HG02852 (cell line): ENCODE data around the gene EPC2.

Experiments used
- ATAC-seq: cut with Tn5 transposase; IDR thresholded peaks from one replicate; pipeline ENCODE4 v1.9.1; 2021; ENCODE audit warnings: mild to moderate bottlenecking, moderate library complexity; ENCODE audit not compliant: unreplicated experiment

The EPC2 gene, protein sequence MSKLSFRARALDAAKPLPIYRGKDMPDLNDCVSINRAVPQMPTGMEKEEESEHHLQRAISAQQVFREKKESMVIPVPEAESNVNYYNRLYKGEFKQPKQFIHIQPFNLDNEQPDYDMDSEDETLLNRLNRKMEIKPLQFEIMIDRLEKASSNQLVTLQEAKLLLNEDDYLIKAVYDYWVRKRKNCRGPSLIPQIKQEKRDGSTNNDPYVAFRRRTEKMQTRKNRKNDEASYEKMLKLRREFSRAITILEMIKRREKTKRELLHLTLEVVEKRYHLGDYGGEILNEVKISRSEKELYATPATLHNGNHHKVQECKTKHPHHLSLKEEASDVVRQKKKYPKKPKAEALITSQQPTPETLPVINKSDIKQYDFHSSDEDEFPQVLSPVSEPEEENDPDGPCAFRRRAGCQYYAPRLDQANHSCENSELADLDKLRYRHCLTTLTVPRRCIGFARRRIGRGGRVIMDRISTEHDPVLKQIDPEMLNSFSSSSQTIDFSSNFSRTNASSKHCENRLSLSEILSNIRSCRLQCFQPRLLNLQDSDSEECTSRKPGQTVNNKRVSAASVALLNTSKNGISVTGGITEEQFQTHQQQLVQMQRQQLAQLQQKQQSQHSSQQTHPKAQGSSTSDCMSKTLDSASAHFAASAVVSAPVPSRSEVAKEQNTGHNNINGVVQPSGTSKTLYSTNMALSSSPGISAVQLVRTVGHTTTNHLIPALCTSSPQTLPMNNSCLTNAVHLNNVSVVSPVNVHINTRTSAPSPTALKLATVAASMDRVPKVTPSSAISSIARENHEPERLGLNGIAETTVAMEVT

DNA sequence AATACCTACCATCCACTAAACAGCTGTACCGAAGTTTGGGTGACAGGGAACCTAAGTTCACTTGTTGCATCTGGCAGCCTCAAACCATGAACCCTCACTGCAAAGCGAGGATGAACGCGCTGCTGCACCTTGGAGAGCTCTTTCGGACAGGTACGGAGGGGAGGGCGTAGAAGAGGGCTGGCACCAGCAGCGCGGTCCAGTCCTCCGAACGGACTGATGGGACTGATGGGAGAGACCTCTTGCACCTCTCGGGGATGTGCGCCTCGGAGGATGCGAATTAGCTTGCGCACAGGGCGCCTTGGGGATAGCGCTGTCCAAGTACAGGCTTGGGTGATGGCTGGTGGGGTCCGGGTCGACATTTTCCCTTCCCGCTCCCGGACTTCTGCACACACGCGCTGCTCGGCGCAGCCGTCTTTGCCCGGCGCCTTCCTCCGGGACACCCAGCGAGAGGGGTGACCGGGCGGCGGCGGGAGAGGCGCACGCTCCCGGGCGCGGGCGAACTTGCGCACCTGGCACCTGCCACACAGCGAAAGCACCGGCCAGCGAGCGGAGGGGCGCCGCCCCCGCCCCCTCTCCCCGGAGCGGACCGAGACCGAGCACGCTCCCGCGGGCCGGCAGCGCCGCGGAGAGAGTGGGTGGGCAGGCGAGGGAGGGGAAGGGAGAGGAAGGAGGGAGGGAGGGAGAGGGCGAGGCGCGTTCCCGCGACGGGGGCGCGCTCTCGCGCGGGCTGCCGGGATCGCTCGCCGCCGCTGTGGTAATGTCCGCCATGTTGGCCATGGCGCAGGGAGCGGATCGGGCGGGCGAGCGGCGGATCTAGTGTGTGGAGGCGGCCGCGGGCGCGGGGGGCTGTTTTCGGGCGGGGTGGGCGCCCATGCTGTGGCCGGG is at the start of gene EPC2:
TSS of gene EPC2 (plus strand) at position 754 of the 885 bp plus-strand sequence. CDS start 267 bp downstream, outside the sequence.
- ATAC-seq = peak; percentile 54

DNA sequence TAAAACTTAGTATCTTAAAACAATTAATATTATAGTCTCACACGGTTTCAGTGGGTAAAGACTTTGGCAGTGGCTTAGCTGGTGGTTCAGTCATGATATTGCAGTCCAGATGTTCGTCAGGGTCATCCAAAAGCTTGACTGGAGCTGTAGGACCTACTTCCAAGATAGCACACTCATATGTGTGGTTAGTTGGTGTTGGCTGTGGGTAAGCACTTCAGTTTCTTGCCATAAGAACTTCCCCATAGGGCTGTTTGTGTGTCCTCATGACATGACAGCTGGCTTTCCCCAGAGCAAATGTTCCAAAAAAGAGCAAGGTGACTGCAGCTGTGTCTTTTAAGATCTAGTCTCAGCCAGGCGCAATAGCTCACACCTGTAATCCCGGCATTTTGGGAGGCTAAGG is 48.5 kb upstream of the EPC2 start:
- no peak for ATAC-seq

DNA sequence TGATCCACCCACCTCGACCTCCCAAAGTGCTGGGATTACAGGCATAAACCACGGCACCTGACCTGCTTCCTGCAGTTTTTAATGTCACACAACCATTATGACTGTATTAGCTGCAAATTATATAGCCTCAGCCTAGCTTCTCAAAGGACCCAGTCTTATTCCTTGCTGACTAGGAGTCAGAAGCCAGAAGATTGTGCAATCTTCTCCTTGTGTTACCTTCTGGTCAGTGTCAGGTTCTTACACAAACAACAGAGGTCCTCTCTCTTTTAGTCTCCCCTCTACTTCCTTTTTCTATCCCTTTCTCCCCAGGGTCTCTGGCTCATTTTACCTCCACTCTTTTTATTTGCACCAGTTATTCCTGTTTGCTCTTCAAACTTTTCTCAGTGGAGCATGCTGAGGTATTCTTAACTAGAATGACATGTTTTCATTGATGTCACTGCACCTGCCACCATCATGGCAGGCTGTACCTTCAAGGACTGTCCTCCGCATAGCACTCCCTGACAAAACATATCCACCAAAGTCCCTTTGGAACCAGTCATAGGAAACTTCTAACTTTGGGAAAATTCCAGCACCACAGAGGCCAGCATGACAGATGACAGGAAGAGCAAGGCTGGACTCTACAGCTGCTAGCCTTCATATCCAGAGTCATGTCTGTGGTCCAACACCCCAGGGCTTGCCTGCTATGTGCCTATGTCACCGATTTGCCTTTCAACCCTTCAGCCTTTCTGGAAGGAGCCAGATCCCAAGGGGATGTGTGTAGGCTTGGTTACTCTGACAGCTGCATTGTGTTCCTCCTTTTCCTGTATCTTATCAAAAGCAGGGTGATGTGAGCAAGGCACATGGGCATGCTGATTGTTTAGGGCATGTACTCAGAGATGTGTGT is 45.2 kb upstream of the EPC2 start:
- no peak for ATAC-seq

- ATAC-seq = peak; percentile 25
Observed at GRCh38 chr2:148602885-148603561, 41.5 kb upstream of the EPC2 start.

- peak; percentile 99 for ATAC-seq
Observed at GRCh38 chr2:148603562-148603920, 41.0 kb upstream of the EPC2 start.

DNA sequence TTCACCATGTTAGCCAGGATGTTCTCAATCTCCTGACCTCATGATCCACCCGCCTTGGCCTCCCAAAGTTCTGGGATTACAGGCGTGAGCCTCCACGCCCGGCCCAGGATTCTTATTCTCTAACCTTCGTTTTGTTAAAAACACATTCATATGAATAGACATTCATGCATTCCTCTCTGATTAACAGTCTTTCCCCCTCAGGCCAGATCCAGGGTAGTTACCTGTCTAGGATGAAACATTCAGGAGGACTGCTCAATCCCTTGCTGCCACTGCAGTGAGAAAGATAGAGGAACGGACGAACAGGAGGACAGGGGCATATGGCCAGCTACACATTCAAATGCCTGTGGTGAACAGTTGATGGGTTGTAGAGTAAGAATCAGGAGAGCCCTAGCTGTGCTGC is 39.6 kb upstream of the EPC2 start:
- no peak for ATAC-seq

GRCh38 chr2:148607566-148607965 is 37.0 kb upstream of the EPC2 start:
- ATAC-seq = no peak

DNA sequence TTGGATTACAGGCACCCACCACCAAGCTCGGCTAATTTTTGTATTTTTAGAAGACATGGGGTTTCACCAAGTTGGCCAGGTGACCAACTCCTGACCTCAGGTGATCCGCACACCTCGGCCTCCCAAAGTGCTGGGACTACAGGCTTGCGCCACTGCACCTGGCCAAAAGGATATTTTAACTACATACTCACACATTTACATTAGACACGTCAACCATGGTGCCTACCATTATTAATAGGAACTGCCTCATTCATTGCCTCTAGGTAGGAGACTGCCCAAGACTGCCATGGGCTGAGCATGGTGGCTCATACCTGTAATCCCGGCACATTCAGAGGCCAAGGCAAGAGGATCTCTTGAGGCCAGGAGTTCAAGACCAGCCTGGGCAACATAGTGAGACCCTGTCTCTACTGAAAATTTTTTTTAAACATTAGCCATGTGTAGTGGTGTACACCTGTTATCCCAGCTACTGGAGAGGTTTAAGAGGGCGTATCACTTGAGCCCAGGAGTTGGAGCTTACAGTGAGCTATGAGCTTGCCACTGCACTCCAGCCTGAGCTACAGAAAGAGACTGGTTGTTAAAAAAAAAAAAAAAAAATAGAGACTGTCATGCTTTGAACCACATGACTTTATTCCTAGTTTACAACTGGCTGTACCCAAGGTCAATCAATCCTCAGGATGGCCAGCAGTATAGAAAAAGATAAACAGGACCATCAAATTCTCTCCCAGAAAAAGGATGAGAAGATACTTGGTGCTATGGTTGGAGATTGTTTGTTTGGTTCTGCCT is 31.1 kb upstream of the EPC2 start:
- no peak for ATAC-seq

GRCh38 chr2:148614014-148614321 is 30.6 kb upstream of the EPC2 start:
- ATAC-seq = peak; percentile 16

- ATAC-seq = peak; percentile 99
Observed at GRCh38 chr2:148614322-148615049, 30.1 kb upstream of the EPC2 start.

GRCh38 chr2:148615381-148615841 is 29.1 kb upstream of the EPC2 start:
- ATAC-seq = no peak

DNA sequence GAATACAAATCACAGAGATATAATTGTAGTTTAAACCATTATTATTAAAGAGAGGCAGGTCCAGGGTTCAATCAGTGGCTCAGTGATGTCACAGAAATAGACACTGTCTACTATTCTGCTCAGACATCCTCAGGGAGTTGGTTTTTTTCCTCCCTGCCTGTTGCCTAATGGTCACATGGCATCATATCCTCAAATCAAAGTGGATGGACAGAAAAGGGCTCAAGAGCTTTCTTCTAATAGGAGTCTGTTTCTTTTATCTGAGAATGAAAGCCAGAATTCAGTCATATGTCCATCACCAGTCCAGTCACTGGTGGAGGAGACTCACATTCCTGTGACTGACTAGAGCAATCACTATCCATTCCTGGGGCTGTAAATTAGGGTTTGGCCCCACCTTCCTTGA is 27.9 kb upstream of the EPC2 start:
- ATAC-seq = no peak

- ATAC-seq = no peak
Observed at GRCh38 chr2:148617219-148617618, 27.3 kb upstream of the EPC2 start.

DNA sequence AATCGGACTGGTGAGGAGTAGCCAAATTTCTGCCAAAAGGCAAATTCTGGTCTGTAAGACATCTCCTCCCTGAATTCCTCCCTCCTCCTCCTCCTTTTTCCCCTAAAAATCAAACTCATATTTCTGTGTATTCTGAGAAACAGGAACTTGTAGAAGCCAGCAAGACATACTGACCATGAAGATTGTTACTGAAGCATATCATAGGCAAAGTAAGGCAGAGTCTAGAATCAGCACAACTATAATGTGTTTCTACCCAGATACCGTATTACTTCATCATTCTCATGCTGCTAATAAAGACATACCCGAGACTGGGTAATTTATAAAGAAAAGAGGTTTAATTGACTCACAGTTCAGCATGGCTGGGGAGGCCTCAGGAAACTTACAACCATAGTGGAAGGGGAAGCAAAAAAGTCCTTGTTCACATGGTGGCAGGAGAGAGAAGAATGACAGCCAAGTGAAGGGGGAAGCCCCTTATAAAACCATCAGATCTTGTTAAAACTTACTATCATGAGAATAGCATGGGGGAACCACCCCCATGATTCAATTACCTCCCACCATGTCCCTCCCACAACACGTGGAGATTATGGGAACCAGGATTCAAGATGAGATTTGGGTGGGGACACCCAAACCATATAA is 24.9 kb upstream of the EPC2 start:
- no peak for ATAC-seq

DNA sequence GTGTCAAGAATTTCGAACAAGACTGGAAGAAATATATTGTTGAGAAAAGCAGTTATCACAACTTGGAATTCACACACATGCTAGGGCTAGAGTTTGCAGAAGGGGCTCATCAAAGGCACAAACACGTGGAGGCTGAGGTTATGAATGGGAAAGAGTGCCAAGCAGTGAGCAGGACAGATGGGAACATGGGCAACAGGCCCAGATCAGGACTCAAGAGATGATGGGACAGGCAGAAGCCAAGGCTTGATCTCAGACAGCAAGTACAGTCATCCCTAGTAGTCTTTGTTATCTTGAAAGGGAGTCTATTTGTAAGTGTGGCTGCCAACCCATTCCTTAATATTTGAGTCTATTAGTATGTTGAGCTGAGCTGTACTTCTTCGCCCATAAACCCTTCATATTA is 22.2 kb upstream of the EPC2 start:
- no peak for ATAC-seq

DNA sequence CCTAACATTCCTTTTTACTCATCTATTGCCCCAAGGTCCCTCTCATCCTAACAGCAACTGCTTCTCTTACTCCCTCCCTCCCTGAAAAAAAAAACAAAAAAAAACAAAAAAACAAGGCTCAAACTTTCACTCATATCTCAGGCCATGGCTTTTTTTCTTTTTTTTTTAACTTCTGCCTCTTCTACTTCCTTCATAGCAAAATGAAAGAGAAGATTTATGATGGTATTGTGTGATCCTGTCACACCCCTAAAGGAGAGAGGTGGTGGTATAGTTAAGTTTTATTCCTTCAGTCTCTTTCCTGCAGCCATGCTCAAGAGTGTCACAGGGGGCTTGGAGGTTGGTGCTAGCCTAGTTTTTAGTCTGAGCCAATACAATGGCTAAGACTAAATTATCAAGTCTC is 21.5 kb upstream of the EPC2 start:
- no peak for ATAC-seq

- no peak for ATAC-seq
Observed at GRCh38 chr2:148627224-148627623, 17.3 kb upstream of the EPC2 start.

DNA sequence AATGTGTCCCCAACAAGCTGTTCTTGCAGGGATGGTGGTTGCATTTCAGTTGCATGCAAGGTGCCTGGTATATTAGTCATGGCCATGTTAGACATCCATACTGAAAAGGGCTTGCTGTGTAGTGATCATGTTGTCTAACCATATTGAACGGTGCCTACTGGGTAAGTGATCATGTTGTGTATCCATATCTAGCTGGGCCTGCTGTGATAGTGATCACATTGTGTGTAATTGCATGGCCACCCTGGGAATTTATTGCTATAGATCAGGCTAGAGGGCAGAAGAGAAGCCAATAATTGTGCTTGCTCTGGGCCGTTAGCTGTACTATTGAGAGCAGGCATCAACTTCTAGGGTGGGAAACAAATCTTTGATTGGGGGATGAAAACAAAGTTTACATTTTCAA is 9.8 kb upstream of the EPC2 start:
- no peak for ATAC-seq
